Pancreas (tissue), 10 donors: ENCODE measurements around the gene CCDC127. TPM values are rescaled to one million over a fixed set of nuclear protein-coding genes. Genes with fewer than 3 reads are reported as not detected.

Experiments used
- ATAC-seq, 4 donors: fragments of 200-7000 bp; cut with Tn5 transposase; one replicate each; pipeline versions ENCODE4 v1.8.0 to v1.9.1; 2020; ENCODE audit warnings: mild to moderate bottlenecking in 4 of 4, moderate library complexity in 4 of 4
- DNase-seq, 6 donors: peaks; one replicate each; pipeline ENCODE4 v3.0.0-alpha.2; 2020
- FAIRE-seq: peaks from 2 replicates; lab custom pipeline; 2012; peaks lifted over from hg19 to GRCh38; lab: Jason Lieb, UNC
- H3K27ac ChIP-seq, 4 donors: fragments of 200-600 bp; sonication (generic); 1 replicate in 3 of 4; 2 replicates in 1 of 4; pipeline versions ENCODE4 v1.5.0 to v1.8.0; 2020
- H3K27me3 ChIP-seq, 4 donors: fragments of 200-600 bp; one replicate each; pipeline ENCODE4 v1.8.0; 2021
- H3K36me3 ChIP-seq, 3 donors: fragments of 200-600 bp; sonication (generic) in 1 of 3; one replicate each; pipeline versions ENCODE4 v1.5.0 to v1.8.0; 2020 to 2021
- H3K4me1 ChIP-seq, 3 donors: fragments of 200-600 bp; one replicate each; pipeline ENCODE4 v1.8.0; 2021
- H3K4me3 ChIP-seq, 4 donors: fragments of 200-600 bp; sonication (generic) in 2 of 4; one replicate each; pipeline versions ENCODE4 v1.5.0 to v1.8.0; 2020 to 2021
- H3K9me3 ChIP-seq, 4 donors: fragments of 200-600 bp; one replicate each; pipeline ENCODE4 v1.8.0; 2021
- CTCF ChIP-seq, 4 donors: fragments of 200-600 bp; sonication (generic) in 3 of 4; IDR thresholded peaks; one replicate each; pipeline versions ENCODE4 v1.5.0 to v1.8.0; 2021; ENCODE audit warnings: antibody characterized with exemption in 4 of 4
- WGBS, 2 donors: extraction: QIAGEN DNeasy Blood & Tissue Kit; methylation state at CpG; one replicate each; pipeline ENCODE4 v1.1.7; 2013; 5-methylcytosine and 5-hydroxymethylcytosine counted together
- intact Hi-C, 3 donors: fragments of 100-400 bp; cut with DNase I; formaldehyde crosslinking; loops; one replicate each; pipeline versions ENCODE4 v1.11.1 to v1.14.2; 2022
- polyA plus RNA-seq, 2 donors: library from polyadenylated mRNA; stranded (reverse); fragments of 200-250 nt; gene quantifications; one replicate each; pipeline ENCODE4 v1.2.3, GENCODE V29; 2013
- total RNA-seq, 6 donors: library from RNA; stranded (reverse); fragmentation: NEBNext Ultra II Directional in 4 of 6; extraction: Animal tissue kit (Norgen Biotek cat#: 25700) in 4 of 6; gene quantifications; one replicate each; pipeline versions ENCODE4 v1.2.1 to v1.2.4, GENCODE V29; 2021 to 2023
- donor health status: healthy with polysubstance abuse.
- donor health status: DM: no; HTN: no; CAD: no; lungs with moderate emphysema.
- donor health status: DM: no; HTN: no; CAD: no.
- donor health status: control.
- donor health status: control.
- donor health status: Bipolar disorder and iron deficiency.
- donor health status: DM: yes; HTN: yes; CAD: no.
- donor health status: DM: no; HTN: no; CAD: no.
- donor health status: DM: no; HTN: no; CAD: no.
- donor health status: DM: yes; HTN: yes; CAD: no.

The CCDC127 gene
- total and polyA plus RNA-seq, 8 donors = 1.2 to 3.9 (median 1.9) TPM

GRCh38 chr5:195401-196160 is 22.4 kb downstream of the CCDC127 start:
- intact Hi-C loops = no loop called here
- 76 to 79% methylated on average over 33 of the region's 33 CpGs for WGBS, 2 donors
- no peaks in the 10 kb centered on the region for H3K27me3 ChIP-seq
- no peaks in the 10 kb centered on the region for H3K4me1 ChIP-seq
- no peaks in the 10 kb centered on the region for H3K9me3 ChIP-seq
- TF ChIP-seq CTCF (IDR thresholded peaks at IDR 0.05) = no peak
- ATAC-seq (no peak), DNase-seq (peak in 1 of 6 donors; percentile 15), FAIRE-seq (no peak)
- no peak overlapping the region for H3K27ac ChIP-seq
- H3K4me3 ChIP-seq = no peak overlapping the region
- H3K36me3 ChIP-seq = no peaks in the 10 kb centered on the region

DNA sequence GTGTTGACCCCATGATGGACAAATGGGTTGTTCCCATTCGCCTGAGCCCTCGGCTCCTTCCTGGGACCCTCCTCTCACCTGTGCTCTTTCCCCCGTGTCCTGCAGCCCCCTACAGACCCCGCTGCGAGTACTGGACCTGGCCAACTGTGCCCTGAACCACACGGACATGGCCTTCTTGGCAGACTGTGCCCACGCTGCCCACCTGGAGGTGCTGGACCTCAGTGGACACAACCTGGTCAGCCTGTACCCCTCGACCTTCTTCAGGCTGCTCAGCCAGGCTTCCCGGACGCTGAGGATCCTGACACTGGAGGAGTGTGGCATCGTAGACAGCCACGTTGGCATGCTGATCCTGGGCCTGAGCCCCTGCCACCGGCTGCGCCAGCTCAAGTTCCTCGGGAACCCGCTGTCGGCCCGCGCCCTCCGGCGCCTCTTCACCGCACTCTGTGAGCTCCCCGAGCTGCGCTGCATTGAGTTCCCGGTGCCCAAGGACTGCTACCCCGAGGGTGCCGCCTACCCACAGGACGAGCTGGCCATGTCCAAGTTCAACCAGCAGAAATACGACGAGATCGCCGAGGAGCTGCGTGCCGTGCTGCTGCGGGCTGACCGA is 23.2 kb downstream of the CCDC127 start:
- peak in 2 of 6 donors; percentile 7 to 50 for DNase-seq
- no peak for FAIRE-seq
- WGBS, 2 donors = 84 to 89% methylated on average over 36 of the region's 36 CpGs

DNA sequence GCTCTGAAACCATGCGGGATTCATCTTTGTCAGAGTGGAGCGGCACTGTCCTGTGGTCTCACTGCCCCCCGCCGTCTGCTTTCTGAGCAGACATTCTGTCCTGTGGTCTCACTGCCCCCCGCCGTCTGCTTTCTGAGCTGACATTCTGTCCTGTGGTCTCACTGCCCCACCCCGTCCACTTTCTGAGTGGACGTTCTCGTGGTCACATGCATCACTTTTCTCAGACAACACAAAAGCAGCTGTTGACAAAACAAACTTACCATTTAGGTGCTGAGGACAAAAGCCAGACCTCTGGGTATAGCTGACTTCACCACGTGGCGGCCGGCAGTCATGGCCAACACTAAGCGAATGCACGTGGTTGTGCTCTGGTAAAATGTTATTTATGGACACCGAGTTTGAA is 23.9 kb downstream of the CCDC127 start:
- ATAC-seq = no peak
- no peak overlapping the region for H3K4me3 ChIP-seq
- DNase-seq = peak in 2 of 6 donors; percentile 8 to 56
- H3K4me1 ChIP-seq = no peaks in the 10 kb centered on the region
- no peaks in the 10 kb centered on the region for H3K9me3 ChIP-seq
- WGBS, 2 donors = 79 to 86% methylated on average over 15 of the region's 15 CpGs
- H3K27ac ChIP-seq = no peak overlapping the region
- H3K27me3 ChIP-seq = no peaks in the 10 kb centered on the region
- H3K36me3 ChIP-seq = no peaks in the 10 kb centered on the region
- no peak for FAIRE-seq
- TF ChIP-seq CTCF (IDR thresholded peaks at IDR 0.05) = no peak
- intact Hi-C loops = no loop called here

More for the DNA sequence above, 23.2 kb downstream of the CCDC127 start:
- no peak for TF ChIP-seq CTCF (IDR thresholded peaks at IDR 0.05)
- no peak for ATAC-seq
- no peaks in the 10 kb centered on the region for H3K4me1 ChIP-seq
- intact Hi-C loops = no loop called here
- H3K36me3 ChIP-seq = no peaks in the 10 kb centered on the region
- no peak overlapping the region for H3K4me3 ChIP-seq
- no peaks in the 10 kb centered on the region for H3K27me3 ChIP-seq
- no peak overlapping the region for H3K27ac ChIP-seq
- no peaks in the 10 kb centered on the region for H3K9me3 ChIP-seq

GRCh38 chr5:192970-193831 is 24.8 kb downstream of the CCDC127 start:
- intact Hi-C loops = no loop called here
- Histone ChIP-seq H3K9me3 (no peaks in the 10 kb centered on the region), H3K27ac (no peak overlapping the region), H3K4me1 (peaks cover 0 to 3% (median 3%) of the 10 kb centered on the region in 3 donors), H3K4me3 (no peak overlapping the region), H3K36me3 (no peaks in the 10 kb centered on the region), H3K27me3 (no peaks in the 10 kb centered on the region)
- no peak for TF ChIP-seq CTCF (IDR thresholded peaks at IDR 0.05)
- DNase-seq = peak in 2 of 6 donors; percentile 33 to 52
- FAIRE-seq = no peak
- 83 to 93% methylated on average over 15 to 17 of the region's 17 CpGs for WGBS, 2 donors
- no peak for ATAC-seq
